K562 (cell line): Measurements from ENCODE around the gene TMEM270. TPM values are rescaled to one million over a fixed set of nuclear protein-coding genes. Genes with fewer than 3 reads are reported as not detected.

ENCODE experiments used
- C11orf30 ChIP-seq: fragments of 450-650 bp; IDR thresholded peaks from 2 replicates; pipeline ENCODE4 v1.6.1; 2016; ENCODE audit warnings: low read depth, mild to moderate bottlenecking
- CREBBP ChIP-seq: IDR thresholded peaks from one replicate; pipeline ENCODE4 v1.6.1; 2012; ENCODE audit warnings: low read depth, mild to moderate bottlenecking, control low read depth, inconsistent platforms, low read length
- DACH1 ChIP-seq: fragments of 450-650 bp; IDR thresholded peaks from 2 replicates; pipeline ENCODE4 v1.6.1; 2018; ENCODE audit not compliant: partially characterized antibody
- ETV5 ChIP-seq: sonication (generic); formaldehyde crosslinking; IDR thresholded peaks from 2 replicates; pipeline ENCODE4 v1.4.0; 2020; ENCODE audit warnings: low read depth, mild to moderate bottlenecking, missing genetic modification reagents
- FOXM1 ChIP-seq, 2 experiments: fragments of 450-650 bp in 1 of 2; sonication (generic) in 1 of 2; formaldehyde crosslinking in 1 of 2; IDR thresholded peaks; 2 replicates each; pipeline versions ENCODE4 v1.6.1 to v1.9.0; 2017 to 2022; ENCODE audit warnings: low read depth in 2 of 2, mild to moderate bottlenecking in 2 of 2, missing genetic modification reagents in 1 of 2, moderate library complexity in 1 of 2
- MAFG ChIP-seq: fragments of 450-650 bp; conservative IDR thresholded peaks from 2 replicates; pipeline ENCODE4 v1.6.1; 2016; ENCODE audit warnings: missing genetic modification characterization, missing compliant biosample characterization
- MAFK ChIP-seq: IDR thresholded peaks from 2 replicates; pipeline ENCODE4 v1.6.1; 2011; ENCODE audit warnings: low read length, improper control_type of control experiment
- RHOXF2B ChIP-seq: fragments of 250-450 bp; sonication (Bioruptor Pico); conservative IDR thresholded peaks from 2 replicates; pipeline ENCODE4 v1.5.1; 2021
- SMAD1 ChIP-seq: fragments of 150-350 bp; IDR thresholded peaks from 2 replicates; pipeline ENCODE4 v1.6.1; 2014; ENCODE audit warnings: low read length, low read depth; ENCODE audit not compliant: partially characterized antibody
- SOX6 ChIP-seq: fragments of 450-650 bp; IDR thresholded peaks from 2 replicates; pipeline ENCODE4 v1.6.1; 2014; ENCODE audit warnings: mild to moderate bottlenecking
- TEAD2 ChIP-seq: fragments of 450-650 bp; IDR thresholded peaks from 2 replicates; pipeline ENCODE4 v1.6.1; 2016; ENCODE audit warnings: missing genetic modification characterization, control low read depth, missing compliant biosample characterization
- polyA plus RNA-seq, 8 experiments: library from polyadenylated mRNA; depleted of rRNA in 4 of 8; stranded (reverse) in 5 of 8; unstranded in 3 of 8; fragments of >200 nt; fragmentation: Nextera tagmentation in 2 of 8; fragmentation: Illumina TruSeq in 1 of 8; extraction: Ambion mirVana in 2 of 8; extraction: Trizol in 1 of 8; gene quantifications; 2 replicates each; pipeline versions ENCODE4 v1.2.1 to v1.2.3, GENCODE V29; 2011 to 2014; ENCODE audit warnings: inconsistent platforms in 1 of 8, missing spikeins in 1 of 8
- total RNA-seq, 7 experiments: library from RNA; depleted of rRNA in 6 of 7; stranded (reverse); fragments of >200 nt in 6 of 7; fragmentation: Illumina TruSeq in 2 of 7; extraction: Trizol in 2 of 7; gene quantifications; 2 replicates each; pipeline versions ENCODE4 v1.2.1 to v1.2.3, GENCODE V29; 2011 to 2021; ENCODE audit warnings: low replicate concordance in 1 of 7
- TF ChIP-seq, protein P1 (sequence below): fragments of 450-650 bp; conservative IDR thresholded peaks from 2 replicates; pipeline ENCODE4 v1.6.1; 2016; ENCODE audit warnings: missing genetic modification characterization, low read depth, mild to moderate bottlenecking, control low read depth, missing compliant biosample characterization
- TF ChIP-seq, protein P2 (sequence below): fragments of 200-800 bp; sonication (Bioruptor generic); IDR thresholded peaks from 2 replicates; pipeline ENCODE4 v1.6.1; 2017; ENCODE audit warnings: missing genetic modification characterization, missing compliant biosample characterization
- TF ChIP-seq, protein P3 (sequence below), 2 experiments: fragments of 450-650 bp; IDR thresholded peaks; 2 replicates each; pipeline ENCODE4 v1.6.1; 2016; ENCODE audit warnings: mild to moderate bottlenecking in 2 of 2, borderline replicate concordance in 1 of 2, low read depth in 1 of 2, moderate library complexity in 1 of 2

The TMEM270 gene
- total and polyA plus RNA-seq, 9 of the 15 experiments (the other 6 are each of a cell fraction or from before 2014, with no cell fraction given) = not detected

DNA sequence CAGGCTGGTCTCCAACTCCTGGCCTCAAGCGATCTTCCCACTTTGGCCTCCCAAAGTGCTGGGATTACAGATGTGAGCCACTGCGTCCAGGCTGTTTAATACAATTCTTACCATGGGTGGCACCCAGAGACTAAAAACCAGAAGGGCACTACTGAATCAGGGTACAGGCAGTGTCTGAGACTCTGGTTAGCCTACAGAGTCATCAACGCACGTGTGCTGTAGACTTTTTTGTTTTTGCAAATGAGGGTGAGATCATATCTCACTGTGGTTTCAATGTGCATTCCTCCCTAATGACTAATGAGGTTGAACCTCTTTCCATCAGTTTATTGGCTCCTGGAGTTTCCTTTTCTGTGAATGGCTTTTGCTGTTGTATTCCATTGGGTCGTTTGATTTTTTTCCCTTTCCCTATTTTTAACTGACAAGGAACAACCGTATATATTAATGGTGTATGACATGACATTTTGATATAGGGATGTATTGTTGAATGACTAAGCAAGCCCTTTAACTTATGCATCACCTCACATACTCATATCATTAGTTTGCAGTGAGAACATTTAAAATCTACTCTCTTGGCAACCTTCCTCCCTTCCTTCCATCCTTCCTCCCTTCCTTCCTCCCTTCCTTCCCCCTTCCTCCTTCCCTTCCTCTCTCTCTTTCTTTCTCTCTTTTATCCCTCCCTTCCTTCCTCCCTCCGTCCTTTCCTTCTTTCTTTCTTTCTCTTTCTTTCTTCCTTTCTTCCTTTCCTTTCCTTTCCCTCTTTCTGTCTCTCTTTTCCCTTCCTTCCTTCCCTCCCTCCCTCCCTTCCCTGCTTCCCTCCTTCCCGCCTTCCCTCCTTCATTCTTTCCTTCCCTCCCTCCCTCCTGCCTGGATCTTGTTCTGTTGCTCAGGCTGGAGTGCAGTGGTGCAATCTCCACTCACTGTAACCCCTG is 9.3 kb upstream of the TMEM270 start (continued):
- TF ChIP-seq MAFK (no peak), SMAD1 (no peak), DACH1 (peak; percentile 79), SOX6 (peak; percentile 92), TEAD2 (tag) (peak; percentile 90; the same call in 1 of the 2 replicates), C11orf30 (peak; percentile 73), FOXM1 (IDR thresholded peaks at IDR 0.05; ENCODE audit: low read depth) (peak; percentile 88), FOXM1 (CRISPR knock-in tag; IDR thresholded peaks at IDR 0.05; ENCODE audit: low read depth) (no peak), RHOXF2B (CRISPR knock-in tag) (0 out of 2 replicates have a peak, but pooled peaks have one; percentile 60), CREBBP (no peak), ETV5 (CRISPR knock-in tag) (peak; percentile 49; the same call in 1 of the 2 replicates), MAFG (peak; percentile 76)
- TF ChIP-seq, protein P1, sequence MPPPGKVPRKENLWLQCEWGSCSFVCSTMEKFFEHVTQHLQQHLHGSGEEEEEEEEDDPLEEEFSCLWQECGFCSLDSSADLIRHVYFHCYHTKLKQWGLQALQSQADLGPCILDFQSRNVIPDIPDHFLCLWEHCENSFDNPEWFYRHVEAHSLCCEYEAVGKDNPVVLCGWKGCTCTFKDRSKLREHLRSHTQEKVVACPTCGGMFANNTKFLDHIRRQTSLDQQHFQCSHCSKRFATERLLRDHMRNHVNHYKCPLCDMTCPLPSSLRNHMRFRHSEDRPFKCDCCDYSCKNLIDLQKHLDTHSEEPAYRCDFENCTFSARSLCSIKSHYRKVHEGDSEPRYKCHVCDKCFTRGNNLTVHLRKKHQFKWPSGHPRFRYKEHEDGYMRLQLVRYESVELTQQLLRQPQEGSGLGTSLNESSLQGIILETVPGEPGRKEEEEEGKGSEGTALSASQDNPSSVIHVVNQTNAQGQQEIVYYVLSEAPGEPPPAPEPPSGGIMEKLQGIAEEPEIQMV (tag) = no peak
- TF ChIP-seq, protein P2, sequence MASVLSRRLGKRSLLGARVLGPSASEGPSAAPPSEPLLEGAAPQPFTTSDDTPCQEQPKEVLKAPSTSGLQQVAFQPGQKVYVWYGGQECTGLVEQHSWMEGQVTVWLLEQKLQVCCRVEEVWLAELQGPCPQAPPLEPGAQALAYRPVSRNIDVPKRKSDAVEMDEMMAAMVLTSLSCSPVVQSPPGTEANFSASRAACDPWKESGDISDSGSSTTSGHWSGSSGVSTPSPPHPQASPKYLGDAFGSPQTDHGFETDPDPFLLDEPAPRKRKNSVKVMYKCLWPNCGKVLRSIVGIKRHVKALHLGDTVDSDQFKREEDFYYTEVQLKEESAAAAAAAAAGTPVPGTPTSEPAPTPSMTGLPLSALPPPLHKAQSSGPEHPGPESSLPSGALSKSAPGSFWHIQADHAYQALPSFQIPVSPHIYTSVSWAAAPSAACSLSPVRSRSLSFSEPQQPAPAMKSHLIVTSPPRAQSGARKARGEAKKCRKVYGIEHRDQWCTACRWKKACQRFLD (CRISPR knock-in tag) = peak; percentile 50; the same call in 1 of the 2 replicates
- TF ChIP-seq, protein P3, sequence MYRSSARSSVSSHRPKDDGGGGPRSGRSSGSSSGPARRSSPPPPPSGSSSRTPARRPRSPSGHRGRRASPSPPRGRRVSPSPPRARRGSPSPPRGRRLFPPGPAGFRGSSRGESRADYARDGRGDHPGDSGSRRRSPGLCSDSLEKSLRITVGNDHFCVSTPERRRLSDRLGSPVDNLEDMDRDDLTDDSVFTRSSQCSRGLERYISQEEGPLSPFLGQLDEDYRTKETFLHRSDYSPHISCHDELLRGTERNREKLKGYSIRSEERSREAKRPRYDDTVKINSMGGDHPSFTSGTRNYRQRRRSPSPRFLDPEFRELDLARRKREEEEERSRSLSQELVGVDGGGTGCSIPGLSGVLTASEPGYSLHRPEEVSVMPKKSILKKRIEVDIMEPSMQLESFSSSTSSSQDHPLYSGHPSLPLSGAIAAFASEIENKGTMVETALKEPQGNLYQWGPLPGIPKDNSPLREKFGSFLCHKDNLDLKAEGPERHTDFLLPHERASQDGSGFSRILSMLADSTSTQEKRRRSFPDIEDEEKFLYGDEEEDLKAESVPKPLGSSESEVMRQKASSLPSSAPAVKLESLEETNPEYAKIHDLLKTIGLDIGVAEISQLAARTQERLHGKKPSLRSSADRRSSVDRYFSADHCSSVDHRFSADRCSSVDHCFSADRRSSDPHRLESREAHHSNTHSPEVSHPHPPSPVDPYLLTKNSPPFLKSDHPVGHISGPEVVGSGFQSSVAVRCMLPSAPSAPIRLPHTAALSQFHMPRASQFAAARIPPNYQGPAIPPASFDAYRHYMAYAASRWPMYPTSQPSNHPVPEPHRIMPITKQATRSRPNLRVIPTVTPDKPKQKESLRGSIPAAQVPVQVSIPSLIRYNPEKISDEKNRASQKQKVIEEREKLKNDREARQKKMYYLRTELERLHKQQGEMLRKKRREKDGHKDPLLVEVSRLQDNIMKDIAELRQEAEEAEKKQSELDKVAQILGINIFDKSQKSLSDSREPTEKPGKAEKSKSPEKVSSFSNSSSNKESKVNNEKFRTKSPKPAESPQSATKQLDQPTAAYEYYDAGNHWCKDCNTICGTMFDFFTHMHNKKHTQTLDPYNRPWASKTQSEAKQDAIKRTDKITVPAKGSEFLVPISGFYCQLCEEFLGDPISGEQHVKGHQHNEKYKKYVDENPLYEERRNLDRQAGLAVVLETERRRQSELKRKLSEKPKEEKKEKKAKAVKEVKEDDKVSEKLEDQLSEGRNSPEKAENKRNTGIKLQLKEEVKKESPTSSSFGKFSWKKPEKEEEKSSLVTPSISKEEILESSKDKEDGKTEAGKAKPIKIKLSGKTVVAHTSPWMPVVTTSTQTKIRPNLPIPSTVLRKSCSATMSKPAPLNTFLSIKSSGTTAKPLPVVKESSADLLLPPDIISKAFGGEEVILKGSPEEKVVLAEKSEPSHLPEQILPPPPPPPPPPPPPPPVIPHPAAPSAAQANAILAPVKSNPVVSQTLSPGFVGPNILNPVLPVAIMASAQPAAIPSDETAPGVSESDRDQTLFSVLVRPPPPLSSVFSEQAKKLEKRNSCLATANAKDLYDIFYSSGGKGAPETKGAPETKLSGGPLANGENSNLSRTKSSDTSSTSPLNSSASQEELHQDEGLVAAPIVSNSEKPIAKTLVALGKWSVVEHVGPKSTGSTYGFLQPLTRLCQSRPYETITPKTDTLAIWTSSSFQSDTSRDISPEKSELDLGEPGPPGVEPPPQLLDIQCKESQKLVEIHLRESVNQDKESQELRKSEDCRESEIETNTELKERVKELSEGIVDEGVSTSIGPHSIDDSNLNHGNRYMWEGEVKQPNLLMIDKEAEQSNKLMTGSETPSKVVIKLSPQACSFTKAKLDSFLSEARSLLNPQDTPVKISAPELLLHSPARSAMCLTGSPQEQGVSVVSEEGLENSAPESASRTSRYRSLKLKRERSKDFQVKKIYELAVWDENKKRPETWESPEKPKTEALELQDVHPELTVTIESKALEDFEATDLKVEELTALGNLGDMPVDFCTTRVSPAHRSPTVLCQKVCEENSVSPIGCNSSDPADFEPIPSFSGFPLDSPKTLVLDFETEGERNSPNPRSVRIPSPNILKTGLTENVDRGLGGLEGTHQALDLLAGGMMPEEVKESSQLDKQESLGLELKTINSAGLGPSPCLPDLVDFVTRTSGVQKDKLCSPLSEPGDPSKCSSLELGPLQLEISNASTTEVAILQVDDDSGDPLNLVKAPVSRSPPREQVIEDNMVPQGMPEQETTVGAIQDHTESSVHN (IDR thresholded peaks at IDR 0.05; ENCODE audit: borderline replicate concordance in 1 of 2, low read depth in 1 of 2) = peak in 1 of 2 experiments; percentile 97; a peak in 2 of 4 replicates
